Measurements from ENCODE around the gene NPC1.

DNA sequence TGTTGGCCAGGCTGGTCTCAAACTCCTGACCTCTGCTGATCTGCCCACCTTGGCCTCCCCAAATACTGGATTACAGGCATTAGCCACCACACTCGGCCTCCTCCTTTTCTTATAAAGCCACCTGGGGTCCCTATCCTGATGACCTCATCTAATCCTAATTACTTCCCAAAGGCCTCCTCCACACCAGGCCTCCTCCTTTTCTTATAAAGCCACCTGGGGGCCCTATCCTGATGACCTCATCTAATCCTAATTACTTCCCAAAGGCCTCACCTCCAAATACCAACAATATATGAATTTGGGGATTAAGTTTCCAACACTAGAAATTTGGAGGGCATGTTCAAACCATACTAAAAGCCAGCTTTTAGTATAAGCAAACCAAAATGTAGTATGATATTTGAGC, 92.7 kb downstream of the NPC1 start:
- TF ChIP-seq, protein P1, sequence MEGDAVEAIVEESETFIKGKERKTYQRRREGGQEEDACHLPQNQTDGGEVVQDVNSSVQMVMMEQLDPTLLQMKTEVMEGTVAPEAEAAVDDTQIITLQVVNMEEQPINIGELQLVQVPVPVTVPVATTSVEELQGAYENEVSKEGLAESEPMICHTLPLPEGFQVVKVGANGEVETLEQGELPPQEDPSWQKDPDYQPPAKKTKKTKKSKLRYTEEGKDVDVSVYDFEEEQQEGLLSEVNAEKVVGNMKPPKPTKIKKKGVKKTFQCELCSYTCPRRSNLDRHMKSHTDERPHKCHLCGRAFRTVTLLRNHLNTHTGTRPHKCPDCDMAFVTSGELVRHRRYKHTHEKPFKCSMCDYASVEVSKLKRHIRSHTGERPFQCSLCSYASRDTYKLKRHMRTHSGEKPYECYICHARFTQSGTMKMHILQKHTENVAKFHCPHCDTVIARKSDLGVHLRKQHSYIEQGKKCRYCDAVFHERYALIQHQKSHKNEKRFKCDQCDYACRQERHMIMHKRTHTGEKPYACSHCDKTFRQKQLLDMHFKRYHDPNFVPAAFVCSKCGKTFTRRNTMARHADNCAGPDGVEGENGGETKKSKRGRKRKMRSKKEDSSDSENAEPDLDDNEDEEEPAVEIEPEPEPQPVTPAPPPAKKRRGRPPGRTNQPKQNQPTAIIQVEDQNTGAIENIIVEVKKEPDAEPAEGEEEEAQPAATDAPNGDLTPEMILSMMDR (IDR thresholded peaks at IDR 0.05), result no peak
- TF ChIP-seq POLR2A (IDR thresholded peaks at IDR 0.05), result no peak
